Measurements from ENCODE around the gene MFSD2A.
"Not testable (repeated sequence)": the region's sequence is repeated elsewhere in the genome, so short reads cannot be mapped to it uniquely, and the experiment has no call there.

MFSD2A gene

GRCh38 chr1:39954870-39955546 is at the start of gene MFSD2A:
TSS of gene MFSD2A (plus strand) at chr1:39955145. CDS start at chr1:39955293, 148 bp downstream.
- peak; percentile 89 for DNase-seq

- no peak for DNase-seq
Measured at GRCh38 chr1:39905172-39905571, 49.8 kb upstream of the MFSD2A start.

GRCh38 chr1:39907528-39908453 is 47.2 kb upstream of the MFSD2A start:
- DNase-seq = no peak

- no peak for DNase-seq
Measured at GRCh38 chr1:39908534-39908933, 46.4 kb upstream of the MFSD2A start.

GRCh38 chr1:39910263-39910662 is 44.7 kb upstream of the MFSD2A start:
- no peak for DNase-seq

DNA sequence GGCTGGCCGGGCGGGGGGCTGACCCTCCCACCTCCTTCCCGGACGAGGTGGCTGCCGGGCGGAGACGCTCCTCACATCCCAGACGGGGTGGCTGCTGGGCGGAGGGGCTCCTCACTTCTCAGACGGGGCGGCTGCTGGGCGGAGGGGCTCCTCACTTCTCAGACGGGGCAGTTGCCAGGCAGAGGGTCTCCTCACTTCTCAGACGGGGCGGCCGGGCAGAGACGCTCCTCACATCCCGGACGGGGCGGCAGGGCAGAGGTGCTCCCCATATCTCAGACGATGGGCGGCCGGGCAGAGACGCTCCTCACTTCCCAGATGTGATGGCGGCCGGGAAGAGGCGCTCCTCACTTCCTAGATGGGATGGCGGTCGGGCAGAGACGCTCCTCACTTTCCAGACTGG is 41.8 kb upstream of the MFSD2A start:
- not testable (repeated sequence) for DNase-seq

DNA sequence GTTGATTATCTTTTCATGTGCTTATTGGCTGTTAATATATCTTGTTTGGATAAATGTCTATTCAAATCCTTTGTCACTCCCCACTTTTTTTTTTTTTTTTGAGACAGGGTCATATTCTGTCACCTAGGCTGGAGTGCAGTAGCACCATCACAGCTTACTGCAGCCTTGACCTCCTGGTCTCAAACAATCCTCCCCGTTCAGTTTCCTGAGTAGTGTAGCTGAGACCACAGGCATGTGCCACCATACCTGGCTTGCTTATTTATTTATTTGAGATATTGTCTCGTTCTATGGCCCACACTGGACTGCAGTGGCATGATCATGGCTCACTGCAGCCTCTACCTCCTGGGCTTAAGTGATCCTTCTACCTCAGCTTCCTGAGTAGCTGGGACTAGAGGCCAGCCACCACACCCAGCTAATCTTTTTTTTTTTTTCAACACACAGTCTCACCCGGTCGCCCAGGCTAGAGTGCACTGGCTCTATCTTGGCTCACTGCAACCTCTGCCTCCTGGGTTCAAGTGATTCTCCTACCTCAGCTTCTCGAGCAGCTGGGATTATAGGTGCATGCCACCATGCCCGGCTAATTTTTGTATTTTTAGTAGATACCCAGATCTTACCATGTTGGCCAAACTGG is 39.3 kb upstream of the MFSD2A start:
- DNase-seq = no peak

GRCh38 chr1:39917825-39918224 is 37.1 kb upstream of the MFSD2A start:
- no peak for DNase-seq

DNA sequence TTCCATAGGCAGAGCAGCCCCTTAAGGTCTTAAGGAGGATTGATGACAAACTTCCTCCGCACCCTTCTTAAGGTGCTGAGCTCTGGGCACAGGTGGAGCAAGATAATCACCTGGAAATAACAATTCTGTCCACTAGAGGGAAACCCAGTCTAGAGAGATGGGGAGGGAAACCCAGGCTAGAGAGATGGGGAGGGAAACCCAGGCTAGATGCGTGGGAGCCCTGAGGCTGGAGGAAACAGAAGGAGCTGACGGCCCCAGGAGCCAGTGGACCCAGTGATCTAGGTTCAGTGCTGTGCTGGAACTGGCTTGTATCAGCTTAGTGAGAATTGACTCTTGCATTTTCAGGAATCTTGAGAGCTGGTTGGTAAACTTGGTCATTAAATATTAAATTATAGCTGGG is 35.4 kb upstream of the MFSD2A start:
- peak; percentile 12 for DNase-seq

- no peak for DNase-seq
Measured at GRCh38 chr1:39922251-39922688, 32.7 kb upstream of the MFSD2A start.

GRCh38 chr1:39925721-39926342 is 29.1 kb upstream of the MFSD2A start:
- peak; percentile 20 for DNase-seq

DNA sequence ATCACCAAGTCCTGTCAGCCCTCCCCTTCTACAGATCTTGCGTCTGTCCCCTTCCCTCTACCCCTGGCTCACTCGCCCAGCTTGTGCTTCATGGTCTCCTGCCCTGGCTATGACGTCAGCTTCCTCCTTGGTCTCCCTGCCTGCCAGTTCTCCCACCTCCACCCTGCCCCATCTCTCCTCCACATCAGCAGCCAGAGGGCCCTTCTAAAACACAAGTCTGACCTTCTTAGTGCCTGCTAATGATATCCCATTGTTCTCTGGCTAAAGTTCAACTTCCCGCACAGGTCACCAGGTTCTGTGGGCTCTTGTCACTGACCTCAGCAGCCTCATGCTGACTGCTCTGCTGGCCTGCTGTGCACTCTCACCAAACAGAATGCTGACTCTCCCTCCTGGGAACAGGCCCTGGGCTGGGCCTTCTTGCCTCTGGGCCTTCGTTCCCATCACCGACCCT is 28.6 kb upstream of the MFSD2A start:
- peak; percentile 77 for DNase-seq

GRCh38 chr1:39926820-39927219 is 28.1 kb upstream of the MFSD2A start:
- DNase-seq = peak; percentile 68

DNA sequence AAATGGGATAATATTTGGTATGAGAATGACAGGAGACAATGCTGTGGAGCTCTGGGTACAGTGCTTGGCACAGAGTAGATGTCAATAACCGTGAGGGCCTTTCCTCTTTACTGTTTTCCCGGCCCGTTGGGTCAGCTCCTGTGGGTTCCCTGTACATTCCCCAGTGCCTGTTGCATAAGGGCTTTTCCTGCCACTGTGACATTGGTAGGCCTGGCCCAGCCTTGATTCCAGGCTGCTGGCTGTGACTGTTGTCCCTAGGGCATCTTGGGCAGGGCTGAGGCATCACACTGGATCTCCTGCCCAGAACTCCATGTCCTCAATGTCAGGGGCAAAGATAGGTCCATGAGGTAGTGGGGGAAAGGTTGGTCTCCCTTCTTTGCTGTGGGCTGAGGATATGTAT is 27.4 kb upstream of the MFSD2A start:
- no peak for DNase-seq

- no peak for DNase-seq
Measured at GRCh38 chr1:39928809-39929587, 25.9 kb upstream of the MFSD2A start.

DNA sequence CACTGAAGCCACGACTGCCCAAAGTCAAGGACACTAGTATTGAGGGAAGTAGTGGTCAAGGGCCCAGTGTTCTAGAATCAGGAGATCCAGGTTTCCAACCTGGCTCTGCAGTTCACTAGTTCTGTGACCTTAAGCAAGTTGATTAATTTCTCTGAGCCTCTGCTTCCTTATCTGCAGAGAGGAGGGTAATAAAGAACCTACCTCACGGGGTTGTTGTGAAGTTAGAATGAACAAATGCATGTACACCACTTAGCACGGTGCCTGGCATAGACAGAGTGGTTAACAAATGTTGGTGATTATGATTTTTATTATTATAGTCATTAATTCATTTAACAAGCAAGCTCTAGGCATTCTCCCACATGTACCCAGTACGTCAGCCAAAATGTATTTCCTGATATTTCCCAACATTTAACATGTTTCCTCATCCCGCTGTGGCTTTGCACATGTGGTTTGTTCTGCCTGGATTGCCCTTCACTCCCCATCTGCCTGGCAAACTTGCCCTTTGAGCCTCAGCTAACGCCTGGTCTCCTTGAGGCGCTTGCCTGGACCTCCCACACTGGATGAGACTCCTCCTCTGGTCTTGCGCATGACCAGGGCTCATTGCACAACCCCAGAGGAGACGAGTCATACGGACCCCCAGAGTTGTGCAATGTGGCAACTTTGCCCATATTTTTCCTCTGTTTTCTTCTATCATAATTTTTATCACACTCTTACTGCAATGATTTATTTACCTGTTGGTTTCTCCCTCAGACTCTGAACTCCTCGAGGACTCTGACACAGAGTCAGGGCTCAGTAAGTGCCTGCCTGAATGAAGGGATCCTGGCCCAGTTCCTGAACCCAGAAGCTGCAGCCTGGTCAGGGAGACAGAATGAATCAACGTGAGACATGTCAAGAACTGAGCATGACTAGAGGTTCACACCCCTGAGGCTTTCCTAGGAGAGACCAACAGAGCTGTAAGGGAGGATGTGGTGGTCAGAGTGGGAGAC is 20.7 kb upstream of the MFSD2A start:
- DNase-seq = no peak

- no peak for DNase-seq
Measured at GRCh38 chr1:39936724-39937491, 18.0 kb upstream of the MFSD2A start.

GRCh38 chr1:39938856-39939255 is 16.1 kb upstream of the MFSD2A start:
- DNase-seq = no peak

DNA sequence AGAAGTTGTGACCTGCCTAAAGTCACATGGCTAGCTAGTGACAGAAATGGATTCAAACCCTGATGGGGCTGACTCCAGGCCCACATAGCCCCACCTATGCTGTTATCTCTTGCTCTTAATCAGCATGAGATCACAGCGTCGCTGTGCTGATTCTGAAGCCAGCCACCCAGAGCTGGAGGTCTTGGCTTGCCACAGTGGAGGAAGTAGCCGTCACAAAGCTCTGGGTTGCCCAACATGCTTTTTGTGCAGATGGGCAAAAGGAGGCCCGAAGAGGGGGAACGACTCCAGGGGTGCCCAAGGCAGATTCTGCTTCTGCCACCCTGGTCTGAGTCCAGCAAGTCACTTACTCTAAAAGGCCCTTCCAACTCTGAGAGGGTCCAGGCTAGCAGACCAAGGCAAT is 14.7 kb upstream of the MFSD2A start:
- DNase-seq = no peak
